ENCODE data around the gene PIM3.

- TF ChIP-seq POLR2A (IDR thresholded peaks at IDR 0.05; ENCODE audit: low read depth, low read length) (no peak; the same call in 1 of the 2 replicates), EGR1 (IDR thresholded peaks at IDR 0.05; ENCODE audit: borderline replicate concordance in 1 of 2, low read depth in 2 of 2, low read length in 2 of 2) (no peak), POLR2AphosphoS5 (IDR thresholded peaks at IDR 0.05; ENCODE audit: low read length) (no peak), MAX (IDR thresholded peaks at IDR 0.05; ENCODE audit: low read depth, low read length) (no peak), NRF1 (conservative IDR thresholded peaks at IDR 0.05; ENCODE audit: low read depth, low read length) (no peak), RELA (IDR thresholded peaks at IDR 0.05; ENCODE audit: borderline replicate concordance, partially characterized antibody) (no peak), YY1 (IDR thresholded peaks at IDR 0.05; ENCODE audit: low read depth, low read length) (no peak), CBFB (IDR thresholded peaks at IDR 0.05; ENCODE audit: low read depth) (no peak), ZBTB33 (IDR thresholded peaks at IDR 0.05) (no peak), BRCA1 (IDR thresholded peaks at IDR 0.05; ENCODE audit: low read depth, low read length) (no peak), MEF2A (IDR thresholded peaks at IDR 0.05; ENCODE audit: insufficient read depth, low read depth, low read length) (no peak), CTCF (IDR thresholded peaks at IDR 0.05 in 2 of 3, conservative IDR thresholded peaks at IDR 0.05 in 1 of 3; ENCODE audit: control insufficient read depth in 2 of 3, extremely low read depth in 1 of 3, insufficient read depth in 1 of 3, low read depth in 3 of 3, low read length in 3 of 3) (no peak), ESRRA (IDR thresholded peaks at IDR 0.05; ENCODE audit: low read length) (no peak), REST (IDR thresholded peaks at IDR 0.05; ENCODE audit: low read depth, low read length) (no peak)
These were observed 27.1 kb upstream of the PIM3 start for GRCh38 chr22:49933236-49934159.
